ENCODE data around the gene IL1RAPL2.
"Not testable (repeated sequence)": the region's sequence is repeated elsewhere in the genome, so short reads cannot be mapped to it uniquely, and the experiment has no call there.

Gene IL1RAPL2

GRCh38 chrX:104670051-104670450, 104.1 kb downstream of the IL1RAPL2 start:
- no peak for TF ChIP-seq CTCF (IDR thresholded peaks at IDR 0.05; ENCODE audit: insufficient read depth, missing control alignments)
- no peak for FAIRE-seq
- DNase-seq (ENCODE audit: insufficient read length, low spot score): no peak

GRCh38 chrX:104677517-104677916, 111.5 kb downstream of the IL1RAPL2 start:
- DNase-seq (ENCODE audit: insufficient read length, low spot score); FAIRE-seq: not testable (repeated sequence)

- DNase-seq (ENCODE audit: insufficient read length, low spot score) (no peak), FAIRE-seq (no peak)
- no peak for TF ChIP-seq CTCF (IDR thresholded peaks at IDR 0.05; ENCODE audit: insufficient read depth, missing control alignments)
Measured at GRCh38 chrX:104679175-104679574, 113.2 kb downstream of the IL1RAPL2 start.

GRCh38 chrX:104681214-104681613, 115.2 kb downstream of the IL1RAPL2 start:
- no peak for TF ChIP-seq CTCF (IDR thresholded peaks at IDR 0.05; ENCODE audit: insufficient read depth, missing control alignments)
- no peak for FAIRE-seq

GRCh38 chrX:104684077-104684476, 118.1 kb downstream of the IL1RAPL2 start:
- no peak for TF ChIP-seq CTCF (IDR thresholded peaks at IDR 0.05; ENCODE audit: insufficient read depth, missing control alignments)
- DNase-seq (ENCODE audit: insufficient read length, low spot score) (no peak), FAIRE-seq (no peak)

More at GRCh38 chrX:104681214-104681613, 115.2 kb downstream of the IL1RAPL2 start:
- no peak for DNase-seq (ENCODE audit: insufficient read length, low spot score)

- DNase-seq (ENCODE audit: insufficient read length, low spot score) (no peak), FAIRE-seq (no peak)
- no peak for TF ChIP-seq CTCF (IDR thresholded peaks at IDR 0.05; ENCODE audit: insufficient read depth, missing control alignments)
Measured at GRCh38 chrX:104695593-104695992, 129.6 kb downstream of the IL1RAPL2 start.

- DNase-seq (ENCODE audit: insufficient read length, low spot score) (no peak), FAIRE-seq (no peak)
- no peak for TF ChIP-seq CTCF (IDR thresholded peaks at IDR 0.05; ENCODE audit: insufficient read depth, missing control alignments)
Measured at GRCh38 chrX:104696667-104697066, 130.7 kb downstream of the IL1RAPL2 start.

GRCh38 chrX:104697294-104697693, 131.3 kb downstream of the IL1RAPL2 start:
- FAIRE-seq (no peak), DNase-seq (ENCODE audit: insufficient read length, low spot score) (no peak)
- no peak for TF ChIP-seq CTCF (IDR thresholded peaks at IDR 0.05; ENCODE audit: insufficient read depth, missing control alignments)
